ENCODE results near the gene TMX2.

The TMX2 gene

GRCh38 chr11:57771365-57771764 is 59.0 kb downstream of the TMX2 start:
- no peak for DNase-seq

- no peak for DNase-seq
Observed at GRCh38 chr11:57772562-57772961, 60.2 kb downstream of the TMX2 start.

GRCh38 chr11:57773026-57773598 is 60.7 kb downstream of the TMX2 start:
- no peak for DNase-seq

GRCh38 chr11:57775491-57775890 is 63.1 kb downstream of the TMX2 start:
- no peak for DNase-seq

GRCh38 chr11:57776031-57776521 is 63.7 kb downstream of the TMX2 start:
- DNase-seq, result no peak

GRCh38 chr11:57776577-57777210 is 64.3 kb downstream of the TMX2 start:
- DNase-seq, result no peak

- no peak for DNase-seq
Observed at GRCh38 chr11:57777969-57778317, 65.5 kb downstream of the TMX2 start.

- no peak for DNase-seq
Observed at GRCh38 chr11:57778318-57779037, 66.1 kb downstream of the TMX2 start.

GRCh38 chr11:57779276-57779675 is 66.9 kb downstream of the TMX2 start:
- no peak for DNase-seq

- no peak for DNase-seq
Observed at GRCh38 chr11:57781529-57781943, 69.1 kb downstream of the TMX2 start.

- no peak for DNase-seq
Observed at GRCh38 chr11:57785072-57785471, 72.7 kb downstream of the TMX2 start.

GRCh38 chr11:57786436-57786835 is 74.0 kb downstream of the TMX2 start:
- no peak for DNase-seq

- no peak for DNase-seq
Observed at GRCh38 chr11:57787006-57787604, 74.7 kb downstream of the TMX2 start.

GRCh38 chr11:57787920-57788702 is 75.7 kb downstream of the TMX2 start:
- peak in 1 of 2 donors; percentile 14 for DNase-seq

- DNase-seq, result no peak
Observed at GRCh38 chr11:57788703-57789088, 76.3 kb downstream of the TMX2 start.
